HG02884 (cell line): ENCODE results near the gene TRIP10.
"Not testable (repeated sequence)": the region's sequence is repeated elsewhere in the genome, so short reads cannot be mapped to it uniquely, and the experiment has no call there.

ENCODE experiments used
- ATAC-seq: cut with Tn5 transposase; IDR thresholded peaks from one replicate; pipeline ENCODE4 v1.9.1; 2021; ENCODE audit warnings: mild to moderate bottlenecking, moderate library complexity; ENCODE audit not compliant: unreplicated experiment

The TRIP10 gene, protein sequence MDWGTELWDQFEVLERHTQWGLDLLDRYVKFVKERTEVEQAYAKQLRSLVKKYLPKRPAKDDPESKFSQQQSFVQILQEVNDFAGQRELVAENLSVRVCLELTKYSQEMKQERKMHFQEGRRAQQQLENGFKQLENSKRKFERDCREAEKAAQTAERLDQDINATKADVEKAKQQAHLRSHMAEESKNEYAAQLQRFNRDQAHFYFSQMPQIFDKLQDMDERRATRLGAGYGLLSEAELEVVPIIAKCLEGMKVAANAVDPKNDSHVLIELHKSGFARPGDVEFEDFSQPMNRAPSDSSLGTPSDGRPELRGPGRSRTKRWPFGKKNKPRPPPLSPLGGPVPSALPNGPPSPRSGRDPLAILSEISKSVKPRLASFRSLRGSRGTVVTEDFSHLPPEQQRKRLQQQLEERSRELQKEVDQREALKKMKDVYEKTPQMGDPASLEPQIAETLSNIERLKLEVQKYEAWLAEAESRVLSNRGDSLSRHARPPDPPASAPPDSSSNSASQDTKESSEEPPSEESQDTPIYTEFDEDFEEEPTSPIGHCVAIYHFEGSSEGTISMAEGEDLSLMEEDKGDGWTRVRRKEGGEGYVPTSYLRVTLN

DNA sequence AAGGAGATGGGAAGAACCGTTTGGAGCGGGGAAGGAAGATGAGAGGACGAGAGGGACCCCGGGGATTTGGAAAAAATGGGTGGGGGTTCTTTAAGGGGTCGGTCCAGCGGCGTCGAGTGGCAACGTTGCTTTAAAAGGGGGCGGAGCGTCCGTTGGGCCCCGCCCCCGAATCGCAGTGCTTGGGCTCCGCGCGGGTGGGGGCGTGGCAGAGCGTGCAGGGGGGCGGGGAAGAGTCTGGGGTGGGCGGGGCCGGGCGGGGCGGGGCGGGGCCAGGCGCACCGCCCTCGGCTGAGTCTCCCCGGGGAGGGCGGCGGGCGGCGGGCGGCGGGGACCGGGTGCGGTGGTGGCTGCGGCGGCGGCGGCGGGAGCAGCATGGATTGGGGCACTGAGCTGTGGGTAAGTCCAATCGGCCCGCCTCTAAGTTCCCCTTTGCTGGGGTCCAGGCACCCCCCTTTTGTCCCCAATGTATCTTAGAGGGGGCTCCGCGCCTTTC lies at the start of gene TRIP10:
Gene TRIP10 (plus strand): TSS at position 291 of the 493 bp plus-strand sequence. CDS start 82 bp downstream, at position 373.
- no peak for ATAC-seq

DNA sequence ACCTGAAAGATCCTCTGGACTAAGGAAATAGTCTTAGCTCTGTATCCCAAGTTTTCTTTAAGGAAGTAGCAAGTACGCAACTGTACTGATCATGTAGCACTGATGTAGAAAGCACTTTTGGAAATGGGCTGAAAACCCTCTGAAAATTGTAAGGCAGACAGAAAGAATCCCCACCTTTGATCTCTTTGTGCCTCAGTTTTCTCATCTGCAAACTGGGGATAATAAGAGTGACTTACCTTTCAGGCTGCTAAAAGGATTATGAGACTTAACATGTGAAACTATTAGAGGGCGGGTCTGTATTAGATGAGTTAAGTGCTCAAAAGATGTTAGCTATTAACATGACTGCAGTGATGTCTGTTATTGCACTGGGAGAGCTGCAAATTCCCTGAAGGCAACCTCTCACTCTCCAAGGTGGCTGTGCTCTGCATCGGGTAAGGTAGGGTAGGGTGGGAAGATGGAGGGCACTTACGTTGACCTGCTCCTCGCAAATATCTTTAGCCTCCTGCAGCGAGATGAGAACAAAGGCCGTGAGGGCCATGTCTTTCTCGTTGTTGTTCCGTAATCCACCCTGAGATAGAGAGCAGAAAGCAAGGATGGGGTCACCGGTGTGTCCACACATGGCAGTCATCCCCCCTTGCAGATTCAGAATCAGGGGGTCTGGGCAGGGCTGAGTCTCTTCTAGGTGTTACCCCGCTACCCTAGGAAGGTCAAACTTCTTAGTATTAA lies 49.2 kb upstream of the TRIP10 start:
- ATAC-seq, result no peak

DNA sequence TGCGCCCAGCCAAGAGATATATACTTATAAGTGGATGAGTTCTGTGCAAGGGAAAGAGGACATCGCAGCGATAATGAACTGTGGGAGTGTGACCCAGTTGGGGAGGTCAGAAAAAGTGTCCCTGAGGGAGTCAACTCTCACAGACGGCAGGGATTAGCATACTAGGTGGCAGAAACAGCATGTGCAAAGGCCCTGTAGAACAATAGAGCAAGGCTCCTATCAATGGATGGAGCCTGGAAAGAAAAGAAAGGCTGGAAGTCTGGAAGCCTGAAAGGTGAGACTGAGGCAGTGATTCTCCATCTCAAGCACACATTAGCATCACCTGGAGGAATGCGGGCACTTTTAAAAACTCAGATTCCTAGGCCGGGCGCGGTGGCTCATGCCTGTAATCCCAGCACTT lies 48.1 kb upstream of the TRIP10 start:
- ATAC-seq, result no peak

- no peak for ATAC-seq
These were observed 47.5 kb upstream of the TRIP10 start for GRCh38 chr19:6692027-6692426.

DNA sequence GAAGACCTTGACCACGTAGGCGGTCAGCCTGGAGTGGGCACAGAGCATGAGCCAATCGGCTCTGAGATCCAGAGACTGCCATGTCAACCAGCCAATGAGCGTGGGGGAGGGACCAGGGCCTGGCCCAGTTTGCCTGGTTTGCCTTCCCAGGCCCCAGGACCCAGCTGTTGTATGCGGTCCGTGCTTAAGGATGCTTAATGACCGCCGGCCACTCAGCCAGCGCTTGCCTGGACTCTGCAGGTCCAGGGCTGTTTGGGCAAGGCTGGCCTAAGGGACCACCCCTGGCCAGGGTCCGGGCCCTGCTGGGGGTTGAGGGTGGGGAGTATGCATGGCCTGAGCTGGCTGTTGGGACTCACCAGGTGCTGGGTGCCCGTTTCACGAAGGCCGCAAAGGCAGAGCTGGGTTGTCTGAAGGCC lies 46.4 kb upstream of the TRIP10 start:
- no peak for ATAC-seq

DNA sequence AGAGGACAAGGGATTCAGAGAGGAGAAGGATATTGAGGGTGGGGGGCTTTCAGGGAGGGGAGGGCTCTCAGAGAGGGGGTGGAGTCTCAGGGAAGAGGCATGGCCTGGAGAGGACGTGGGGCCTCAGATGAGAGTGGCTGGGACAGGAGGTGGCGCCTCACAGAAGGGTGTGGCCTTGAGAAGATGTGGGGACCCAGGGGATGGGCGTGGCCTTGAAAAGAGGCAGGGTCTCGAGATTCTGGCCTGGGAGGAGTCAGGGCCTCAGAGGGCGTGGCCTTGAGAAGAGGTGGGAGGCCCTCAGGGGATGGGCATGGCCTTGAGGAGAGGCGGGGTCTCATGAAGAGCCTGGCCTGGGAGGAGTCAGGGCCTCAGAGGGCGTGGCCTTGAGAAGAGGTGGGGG lies 45.8 kb upstream of the TRIP10 start:
- ATAC-seq, result no peak

DNA sequence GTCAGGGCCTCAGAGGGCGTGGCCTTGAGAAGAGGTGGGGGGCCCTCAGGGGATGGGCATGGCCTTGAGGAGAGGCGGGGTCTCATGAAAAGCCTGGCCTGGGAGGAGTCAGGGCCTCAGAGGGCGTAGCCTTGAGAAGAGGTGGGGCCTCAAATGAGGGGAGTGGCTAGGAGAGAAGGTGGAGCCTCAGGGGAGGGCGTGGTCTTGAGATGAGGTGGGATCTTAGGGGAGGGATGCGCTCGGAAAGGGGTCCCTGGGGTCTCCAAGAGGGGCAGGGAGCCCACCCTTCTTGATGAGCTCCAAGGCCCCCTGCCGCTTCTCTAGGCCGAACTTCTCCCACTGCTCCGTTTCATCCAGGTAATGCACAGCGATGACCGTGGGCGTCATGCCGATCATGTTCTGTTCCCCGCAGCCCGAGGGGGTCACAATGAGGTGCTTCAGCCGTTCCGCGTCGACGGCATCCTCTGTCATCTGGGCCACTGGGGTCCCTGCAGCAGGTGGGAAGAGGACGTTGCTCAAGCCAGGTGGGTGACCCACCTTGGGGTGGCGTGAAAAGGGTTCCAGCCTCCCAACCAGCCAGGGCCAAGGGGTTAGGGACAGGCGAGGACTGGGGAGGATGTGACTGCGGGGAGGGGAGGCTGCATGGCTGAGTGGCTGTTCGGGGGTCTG lies 45.2 kb upstream of the TRIP10 start:
- no peak for ATAC-seq

GRCh38 chr19:6696239-6696820 lies 43.1 kb upstream of the TRIP10 start:
- no peak for ATAC-seq

- no peak for ATAC-seq
These were observed 42.2 kb upstream of the TRIP10 start for GRCh38 chr19:6697291-6697690.

DNA sequence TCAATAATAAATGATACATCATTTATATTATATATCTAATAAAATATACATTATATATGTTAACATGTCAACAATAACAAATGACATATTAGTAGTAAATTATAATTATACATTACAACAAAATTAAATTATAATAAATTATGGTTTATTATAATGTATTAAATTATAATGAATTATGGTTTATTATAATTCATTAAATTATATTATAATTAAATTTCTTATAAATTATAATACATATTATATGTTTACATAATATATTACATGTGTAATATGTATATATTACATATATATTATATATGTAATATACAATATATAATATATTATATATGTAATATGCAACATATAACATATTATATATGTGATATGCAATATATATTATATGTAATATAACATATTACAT lies 39.5 kb upstream of the TRIP10 start:
- ATAC-seq, result no peak

GRCh38 chr19:6700586-6701316 lies 38.7 kb upstream of the TRIP10 start:
- no peak for ATAC-seq

- ATAC-seq, result no peak
These were observed 33.4 kb upstream of the TRIP10 start for GRCh38 chr19:6705931-6706632.

- ATAC-seq, result no peak
These were observed 32.9 kb upstream of the TRIP10 start for GRCh38 chr19:6706633-6706958.

DNA sequence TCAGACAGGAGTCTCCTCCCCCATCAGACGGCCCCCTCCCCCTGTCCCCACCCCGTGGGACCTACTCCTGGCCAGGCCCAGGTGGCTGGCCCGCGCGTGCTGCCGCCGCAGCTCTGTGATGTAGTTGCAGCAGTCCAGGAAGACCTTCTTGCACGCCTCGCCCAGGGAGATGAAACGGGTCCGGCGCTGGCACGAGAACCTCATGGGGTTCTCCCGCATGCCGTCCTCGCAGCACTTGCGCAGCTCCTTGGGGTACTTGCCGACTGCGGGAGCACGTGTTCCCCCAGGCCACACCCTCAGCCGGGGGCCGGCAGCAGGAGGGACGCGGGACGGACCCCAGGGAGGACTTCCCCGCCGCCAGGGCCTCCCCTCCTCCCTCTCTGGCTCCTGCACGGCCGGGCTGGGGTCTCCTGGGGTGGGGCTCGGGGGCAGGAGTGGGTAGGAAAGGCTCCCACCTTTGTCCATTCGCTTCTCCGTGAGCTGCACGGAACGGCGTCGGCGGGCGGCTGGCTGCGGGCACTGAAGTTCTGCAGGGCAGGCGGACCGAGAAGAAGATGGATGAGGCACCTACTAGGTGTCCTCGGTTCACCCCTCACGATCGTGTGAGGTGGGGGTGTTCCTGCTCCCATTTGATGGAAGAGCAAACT lies 32.3 kb upstream of the TRIP10 start:
- ATAC-seq, result no peak

DNA sequence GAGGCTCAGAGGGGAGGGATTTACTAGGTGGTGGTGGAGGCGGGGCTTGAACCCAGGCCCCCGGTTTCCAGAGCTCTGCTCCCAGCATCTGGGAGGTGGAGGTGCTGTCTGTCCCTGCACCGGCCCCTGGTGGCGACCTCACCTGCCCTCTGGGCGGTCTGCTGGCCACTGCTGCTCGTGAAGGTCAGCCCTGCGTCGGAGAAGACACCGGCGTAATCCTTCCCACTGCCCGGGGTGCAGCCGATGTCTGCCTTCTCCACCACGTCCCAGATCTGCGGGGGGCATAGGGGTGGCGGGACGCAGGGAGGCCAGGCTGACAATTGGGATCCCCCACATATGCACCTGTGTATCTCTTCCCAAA lies 31.8 kb upstream of the TRIP10 start:
- no peak for ATAC-seq

- ATAC-seq, result no peak
These were observed 31.1 kb upstream of the TRIP10 start for GRCh38 chr19:6708346-6708745.

- ATAC-seq, result not testable (repeated sequence)
These were observed 30.6 kb upstream of the TRIP10 start for GRCh38 chr19:6708913-6709312.

DNA sequence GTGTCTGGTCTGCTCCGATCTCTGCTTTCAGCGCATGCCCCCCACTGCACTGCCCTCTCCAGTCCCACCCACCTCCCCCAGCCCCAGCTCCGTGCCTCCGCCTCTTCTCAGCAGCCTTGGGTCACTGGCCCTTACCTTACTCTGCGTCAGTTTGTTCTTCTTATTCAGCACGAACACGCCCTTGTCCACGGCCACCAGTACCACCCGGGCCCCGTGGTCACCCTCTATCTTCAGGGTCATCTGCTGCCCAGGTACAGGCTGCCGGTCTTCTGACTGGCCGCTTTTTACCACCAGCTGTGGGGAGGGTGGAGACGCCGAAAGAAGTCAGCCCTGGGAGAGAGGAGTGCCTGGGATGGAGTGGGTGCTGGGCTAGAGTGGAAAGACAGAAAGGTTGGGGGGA lies 29.9 kb upstream of the TRIP10 start:
- ATAC-seq, result no peak
